Upper lobe of right lung (tissue), 1 donor: ENCODE data around the gene CRISPLD2. TPM values are rescaled to one million over a fixed set of nuclear protein-coding genes. Genes with fewer than 3 reads are reported as not detected.

Source experiments
- ATAC-seq: fragments of 200-7000 bp; cut with Tn5 transposase; one replicate; pipeline ENCODE4 v1.9.1; 2020; ENCODE audit warnings: mild to moderate bottlenecking, moderate library complexity
- DNase-seq: peaks from one replicate; pipeline ENCODE4 v3.0.0-alpha.2; 2020
- H3K27ac ChIP-seq: fragments of 200-600 bp; one replicate; pipeline ENCODE4 v1.8.0; 2022
- H3K27me3 ChIP-seq: fragments of 200-600 bp; one replicate; pipeline ENCODE4 v1.8.0; 2022; ENCODE audit warnings: mild to moderate bottlenecking
- H3K36me3 ChIP-seq: fragments of 200-600 bp; one replicate; pipeline ENCODE4 v1.8.0; 2022
- H3K4me1 ChIP-seq: fragments of 200-600 bp; one replicate; pipeline ENCODE4 v1.8.0; 2022
- H3K4me3 ChIP-seq: fragments of 200-600 bp; one replicate; pipeline ENCODE4 v1.8.0; 2022; ENCODE audit warnings: mild to moderate bottlenecking
- H3K9me3 ChIP-seq: fragments of 200-600 bp; one replicate; pipeline ENCODE4 v1.8.0; 2022
- intact Hi-C: fragments of 100-400 bp; cut with DNase I; formaldehyde crosslinking; loops from one replicate; pipeline ENCODE4 v1.11.0; 2022
- total RNA-seq: library from RNA; stranded (reverse); fragmentation: NEBNext Ultra II Directional; extraction: Animal tissue kit (Norgen Biotek cat#: 25700); gene quantifications from one replicate; pipeline ENCODE4 v1.2.1, GENCODE V29; 2021
- TF ChIP-seq, protein P1 (sequence below): fragments of 200-600 bp; IDR thresholded peaks from one replicate; pipeline ENCODE4 v1.8.0; 2022; ENCODE audit warnings: antibody characterized with exemption
- donor health status: DM: no; HTN: yes; CAD: no; lungs with severe emphysema.

CRISPLD2 gene
- total RNA-seq, 1 donor from 2014 or later, result 61.9 TPM

DNA sequence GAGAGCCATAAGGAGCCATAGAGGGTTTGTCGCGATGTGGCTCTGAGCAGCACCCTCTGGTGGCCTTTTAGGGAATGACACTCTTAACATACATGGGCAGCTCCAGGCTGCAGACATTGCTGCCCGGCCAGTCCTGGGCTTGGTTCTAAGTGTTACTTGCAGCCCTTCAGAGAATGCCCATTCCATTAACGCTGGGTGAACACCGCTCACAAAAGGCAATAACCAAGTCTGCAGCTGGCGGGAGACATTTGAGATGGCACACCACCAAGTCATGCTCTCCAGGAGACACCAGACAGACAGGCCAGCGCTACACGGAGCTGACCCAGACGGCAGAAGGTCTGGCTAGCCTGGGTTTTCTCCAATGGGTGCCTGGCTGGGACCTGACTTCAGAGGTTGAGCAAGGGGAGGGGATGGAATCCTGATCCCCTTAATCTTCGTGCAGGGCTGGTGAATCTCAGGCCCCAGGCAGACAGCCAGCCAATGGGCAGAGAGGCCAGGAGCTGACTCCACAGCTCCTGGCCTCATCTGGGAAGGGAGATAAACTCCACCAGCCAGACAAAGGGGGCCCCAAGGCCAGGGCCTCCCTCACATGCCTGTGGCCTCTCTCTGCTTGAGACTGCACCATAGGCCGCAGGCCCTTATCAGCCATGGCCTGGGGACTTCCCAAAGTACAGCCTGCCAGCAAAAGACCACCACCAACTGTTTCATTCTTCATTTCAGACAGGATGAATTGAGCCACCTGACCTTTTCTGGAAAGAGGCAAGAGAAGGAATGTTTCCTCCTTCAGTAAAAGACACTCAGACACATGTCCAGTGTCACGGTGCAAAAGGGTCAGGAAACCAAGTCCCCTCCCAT, 132.8 kb downstream of the CRISPLD2 start:
- TF ChIP-seq, protein P1, sequence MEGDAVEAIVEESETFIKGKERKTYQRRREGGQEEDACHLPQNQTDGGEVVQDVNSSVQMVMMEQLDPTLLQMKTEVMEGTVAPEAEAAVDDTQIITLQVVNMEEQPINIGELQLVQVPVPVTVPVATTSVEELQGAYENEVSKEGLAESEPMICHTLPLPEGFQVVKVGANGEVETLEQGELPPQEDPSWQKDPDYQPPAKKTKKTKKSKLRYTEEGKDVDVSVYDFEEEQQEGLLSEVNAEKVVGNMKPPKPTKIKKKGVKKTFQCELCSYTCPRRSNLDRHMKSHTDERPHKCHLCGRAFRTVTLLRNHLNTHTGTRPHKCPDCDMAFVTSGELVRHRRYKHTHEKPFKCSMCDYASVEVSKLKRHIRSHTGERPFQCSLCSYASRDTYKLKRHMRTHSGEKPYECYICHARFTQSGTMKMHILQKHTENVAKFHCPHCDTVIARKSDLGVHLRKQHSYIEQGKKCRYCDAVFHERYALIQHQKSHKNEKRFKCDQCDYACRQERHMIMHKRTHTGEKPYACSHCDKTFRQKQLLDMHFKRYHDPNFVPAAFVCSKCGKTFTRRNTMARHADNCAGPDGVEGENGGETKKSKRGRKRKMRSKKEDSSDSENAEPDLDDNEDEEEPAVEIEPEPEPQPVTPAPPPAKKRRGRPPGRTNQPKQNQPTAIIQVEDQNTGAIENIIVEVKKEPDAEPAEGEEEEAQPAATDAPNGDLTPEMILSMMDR, result peak; percentile 92
- no peaks in the 10 kb centered on the region for H3K36me3 ChIP-seq
- no peaks in the 10 kb centered on the region for H3K9me3 ChIP-seq
- no peak overlapping the region for H3K27ac ChIP-seq
- no peak overlapping the region for H3K4me3 ChIP-seq
- peaks cover 18% of the 10 kb centered on the region for H3K4me1 ChIP-seq
- intact Hi-C loops, result loop anchor here (5.0 kb wide), 1 partner anchor 195 kb away; no protein-coding TSS in a partner anchor
- ATAC-seq (peak; percentile 95), DNase-seq (peak; percentile 76)
- H3K27me3 ChIP-seq, result no peaks in the 10 kb centered on the region

DNA sequence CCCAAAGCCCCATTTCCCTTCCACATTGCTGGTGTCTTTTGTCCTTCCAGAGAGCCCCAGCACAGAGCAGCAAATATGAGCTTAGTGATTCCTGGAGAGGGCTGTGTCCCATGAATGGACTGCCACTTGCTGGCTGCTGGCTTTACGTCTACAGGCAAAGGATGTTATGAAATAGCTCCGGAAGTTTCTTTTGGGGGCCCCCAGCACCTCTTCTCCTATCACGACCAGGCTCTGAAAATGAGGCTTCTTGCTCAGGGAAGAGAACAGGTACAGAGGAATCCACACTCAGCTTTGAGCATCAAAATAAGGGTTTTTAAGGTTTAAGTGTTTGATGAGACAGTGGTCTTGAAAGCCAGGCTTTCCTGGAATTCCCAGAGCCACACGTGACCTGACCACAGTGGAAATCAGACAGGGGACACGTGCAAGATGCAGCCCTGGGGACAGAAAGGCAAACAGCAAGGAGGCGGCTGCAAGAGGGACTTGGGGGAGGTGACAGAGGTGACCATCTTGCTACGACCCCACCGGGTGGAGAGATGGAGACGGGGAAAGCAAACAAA, 133.5 kb downstream of the CRISPLD2 start:
- Histone ChIP-seq H3K4me1 (peaks cover 18% of the 10 kb centered on the region), H3K36me3 (no peaks in the 10 kb centered on the region), H3K4me3 (no peak overlapping the region), H3K27ac (no peak overlapping the region), H3K27me3 (no peaks in the 10 kb centered on the region), H3K9me3 (no peaks in the 10 kb centered on the region)
- ATAC-seq (no peak), DNase-seq (no peak)
- TF ChIP-seq, protein P1, result no peak
- intact Hi-C loops, result loop anchor here (5.0 kb wide), 1 partner anchor 196 kb away; no protein-coding TSS in a partner anchor

DNA sequence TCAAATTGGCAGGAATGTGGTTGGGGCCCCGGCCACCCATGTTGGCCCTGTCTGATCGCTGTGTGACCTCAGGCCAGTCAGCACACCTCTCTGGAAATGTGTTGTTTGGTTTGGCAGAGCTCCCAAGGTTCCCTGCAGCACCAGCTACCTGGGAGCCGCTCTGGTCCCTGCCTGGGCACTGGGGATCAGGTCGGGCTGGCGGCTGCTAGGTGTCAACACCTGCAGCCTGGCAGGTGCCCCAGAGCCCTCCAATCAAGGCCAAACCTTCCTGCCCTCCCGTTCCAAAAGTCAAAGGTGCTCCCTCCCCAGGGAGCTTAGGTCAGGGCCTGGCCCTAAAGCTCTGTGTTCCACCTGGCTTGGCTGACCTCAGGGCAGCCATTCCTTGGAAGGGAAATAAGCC, 135.6 kb downstream of the CRISPLD2 start:
- no peaks in the 10 kb centered on the region for H3K9me3 ChIP-seq
- DNase-seq (no peak), ATAC-seq (no peak)
- H3K36me3 ChIP-seq, result no peaks in the 10 kb centered on the region
- no peaks in the 10 kb centered on the region for H3K27me3 ChIP-seq
- TF ChIP-seq, protein P1, result no peak
- no peak overlapping the region for H3K4me3 ChIP-seq
- peaks cover 18% of the 10 kb centered on the region for H3K4me1 ChIP-seq
- H3K27ac ChIP-seq, result no peak overlapping the region
- intact Hi-C loops, result no loop called here

DNA sequence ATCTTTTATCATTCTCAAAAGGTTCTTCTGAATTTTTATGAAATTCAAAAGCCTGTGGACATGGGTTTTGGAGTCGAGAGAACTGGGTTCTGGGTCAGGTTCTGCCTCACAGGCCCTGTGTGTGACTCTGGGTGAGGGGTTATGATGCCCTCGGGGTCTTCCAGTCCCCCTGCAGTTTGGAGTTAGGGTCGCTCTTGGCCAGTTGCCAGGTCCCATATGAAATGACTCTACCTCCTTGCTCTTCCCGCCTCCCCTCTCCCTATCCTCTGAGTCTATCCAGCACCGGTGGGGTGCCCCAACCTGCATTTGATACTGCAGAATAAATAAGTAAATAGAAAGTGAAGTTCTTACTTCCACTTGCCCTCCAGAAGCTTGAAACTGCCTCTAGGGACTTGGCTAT, 137.4 kb downstream of the CRISPLD2 start:
- Histone ChIP-seq H3K9me3 (no peaks in the 10 kb centered on the region), H3K4me3 (no peak overlapping the region), H3K4me1 (peaks cover 13% of the 10 kb centered on the region), H3K27ac (no peak overlapping the region), H3K27me3 (no peaks in the 10 kb centered on the region), H3K36me3 (no peaks in the 10 kb centered on the region)
- ATAC-seq (no peak), DNase-seq (no peak)
- TF ChIP-seq, protein P1, result no peak
- intact Hi-C loops, result no loop called here

DNA sequence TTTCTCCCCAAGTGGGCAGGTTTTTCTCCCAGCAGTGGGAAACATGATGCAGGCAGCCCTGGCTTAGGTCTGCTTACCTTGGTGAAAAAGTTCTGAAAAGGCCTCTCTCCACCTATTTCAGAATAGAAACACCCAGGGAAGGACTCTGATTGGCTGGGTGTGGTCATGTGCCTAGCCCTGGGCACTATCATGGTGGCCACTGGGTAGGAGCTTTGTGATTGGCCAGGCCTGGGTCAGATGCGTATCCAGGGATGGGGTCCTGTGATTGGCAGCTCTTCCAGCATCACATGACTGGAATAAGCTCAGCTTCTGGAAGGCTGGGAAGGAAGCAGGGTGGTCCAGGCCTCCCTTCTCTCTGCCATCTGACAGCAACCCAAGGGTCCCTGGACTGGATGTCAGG, 138.0 kb downstream of the CRISPLD2 start:
- TF ChIP-seq, protein P1, result no peak
- intact Hi-C loops, result no loop called here
- H3K4me3 ChIP-seq, result no peak overlapping the region
- ATAC-seq (no peak), DNase-seq (no peak)
- H3K27me3 ChIP-seq, result no peaks in the 10 kb centered on the region
- no peaks in the 10 kb centered on the region for H3K9me3 ChIP-seq
- H3K27ac ChIP-seq, result no peak overlapping the region
- H3K4me1 ChIP-seq, result peaks cover 7% of the 10 kb centered on the region
- H3K36me3 ChIP-seq, result no peaks in the 10 kb centered on the region

Other genes with a start within 250 kb of the CRISPLD2 start
- gene COTL1, start 201.9 kb upstream of the CRISPLD2 start, total RNA-seq, result 129 TPM
- gene KLHL36, start 171.5 kb upstream of the CRISPLD2 start, total RNA-seq, result 56.3 TPM
- 59.6 TPM for gene USP10, start 120.0 kb upstream of the CRISPLD2 start, total RNA-seq
- gene ZDHHC7, start 191.6 kb downstream of the CRISPLD2 start, total RNA-seq, result 79.7 TPM
- 21.7 TPM for gene KIAA0513, start 207.8 kb downstream of the CRISPLD2 start, total RNA-seq